GM23248 (cell line): ENCODE data around the gene THSD4.

Experiments used
- EZH2 ChIP-seq: fragments of 200-600 bp; sonication (generic); IDR thresholded peaks from 2 replicates; pipeline ENCODE4 v1.6.1; 2018; ENCODE audit warnings: antibody characterized with exemption, mild to moderate bottlenecking; ENCODE audit not compliant: insufficient read depth, poor library complexity, severe bottlenecking
- EZH2phosphoT487 ChIP-seq: fragments of 200-600 bp; sonication (generic); IDR thresholded peaks from 2 replicates; pipeline ENCODE4 v1.6.1; 2018; ENCODE audit warnings: antibody characterized with exemption, moderate library complexity, mild to moderate bottlenecking, low read depth; ENCODE audit not compliant: insufficient read depth

- no peak for TF ChIP-seq EZH2
- no peak for TF ChIP-seq EZH2phosphoT487
Observed at GRCh38 chr15:71313806-71314205, 198.5 kb downstream of the THSD4 start.
